HEK293T (cell line): ENCODE measurements around the gene MED10.

ENCODE experiments used
- ARNT ChIP-seq: fragments of 450-650 bp; IDR thresholded peaks from 2 replicates; pipeline ENCODE4 v1.6.1; 2017; ENCODE audit warnings: mild to moderate bottlenecking
- BHLHE40 ChIP-seq: fragments of 450-650 bp; IDR thresholded peaks from 2 replicates; pipeline ENCODE4 v1.6.1; 2016; ENCODE audit warnings: mild to moderate bottlenecking, moderate library complexity, borderline replicate concordance
- CTBP1 ChIP-seq: fragments of 450-650 bp; IDR thresholded peaks from 2 replicates; pipeline ENCODE4 v1.6.1; 2016; ENCODE audit warnings: borderline replicate concordance
- ELF4 ChIP-seq: fragments of 450-650 bp; IDR thresholded peaks from 2 replicates; pipeline ENCODE4 v1.6.1; 2017; ENCODE audit warnings: antibody characterized with exemption
- HDGF ChIP-seq: fragments of 450-650 bp; IDR thresholded peaks from 2 replicates; pipeline ENCODE4 v1.6.1; 2017; ENCODE audit warnings: antibody characterized with exemption, borderline replicate concordance
- LEF1 ChIP-seq: fragments of 450-650 bp; IDR thresholded peaks from 2 replicates; pipeline ENCODE4 v1.6.1; 2017; ENCODE audit warnings: mild to moderate bottlenecking, borderline replicate concordance
- NFRKB ChIP-seq: fragments of 450-650 bp; IDR thresholded peaks from 2 replicates; pipeline ENCODE4 v1.6.1; 2016; ENCODE audit warnings: mild to moderate bottlenecking, moderate library complexity
- PKNOX1 ChIP-seq: fragments of 450-650 bp; IDR thresholded peaks from 2 replicates; pipeline ENCODE4 v1.6.1; 2016
- SP1 ChIP-seq: fragments of 450-650 bp; IDR thresholded peaks from 2 replicates; pipeline ENCODE4 v1.6.1; 2017
- SUZ12 ChIP-seq: fragments of 450-650 bp; IDR thresholded peaks from 2 replicates; pipeline ENCODE4 v1.6.1; 2016; ENCODE audit warnings: mild to moderate bottlenecking

DNA sequence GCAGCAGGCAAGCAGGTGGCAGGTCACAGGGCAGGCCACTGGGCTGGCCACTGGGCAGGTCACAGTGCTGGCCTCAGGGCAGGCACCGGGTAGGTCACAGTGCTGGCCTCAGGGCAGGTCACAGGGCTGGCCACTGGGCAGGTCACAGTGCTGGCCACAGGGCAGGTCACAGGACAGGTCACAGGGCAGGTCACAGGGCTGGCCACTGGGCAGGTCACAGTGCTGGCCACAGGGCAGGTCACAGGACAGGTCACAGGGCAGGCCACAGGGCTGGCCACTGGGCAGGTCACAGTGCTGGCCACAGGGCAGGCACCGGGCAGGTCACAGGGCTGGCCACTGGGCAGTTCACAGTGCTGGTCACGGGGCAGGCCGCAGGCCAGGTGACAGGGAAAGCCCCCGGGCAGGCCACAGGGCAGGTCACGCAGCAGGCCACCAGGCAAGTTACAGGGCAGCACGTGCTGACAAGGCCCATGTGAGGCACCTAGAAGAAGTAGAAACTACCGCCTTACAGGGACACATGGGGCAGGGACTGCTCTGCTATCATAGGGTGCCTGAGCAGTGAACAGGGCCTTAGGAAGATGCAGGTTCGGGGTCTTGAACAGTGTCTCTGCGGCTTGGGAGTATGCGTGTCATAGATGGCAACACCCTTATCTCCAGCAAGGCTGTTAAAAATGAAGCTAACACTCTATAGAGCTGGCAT, 18.6 kb upstream of the MED10 start:
- TF ChIP-seq SP1: no peak
- no peak for TF ChIP-seq BHLHE40
- TF ChIP-seq ARNT: no peak
- TF ChIP-seq CTBP1: no peak
- no peak for TF ChIP-seq LEF1
- no peak for TF ChIP-seq NFRKB
- no peak for TF ChIP-seq ELF4
- TF ChIP-seq PKNOX1: no peak
- TF ChIP-seq HDGF: no peak
- TF ChIP-seq SUZ12: no peak
